Measurements from ENCODE around the gene ADCY2. TPM values are rescaled to one million over a fixed set of nuclear protein-coding genes. Genes with fewer than 3 reads are reported as not detected.

ADCY2 gene
- total and polyA plus RNA-seq, 4 donors: 25.4 to 145 (median 71.1) TPM

- 78% methylated on average over 1 of the region's 4 CpGs for WGBS (ENCODE audit: insufficient coverage)
- H3K4me1 ChIP-seq (ENCODE audit: control insufficient read depth, insufficient read depth, low read length): peaks cover 13% of the 10 kb centered on the region
- H3K9me3 ChIP-seq (ENCODE audit: control insufficient read depth, insufficient read depth, low read length): no peaks in the 10 kb centered on the region
- H3K27me3 ChIP-seq (ENCODE audit: control insufficient read depth, insufficient read depth, low read length): no peaks in the 10 kb centered on the region
- no peak for DNase-seq (ENCODE audit: low read depth in 4 of 6, low spot score in 6 of 6)
- H3K4me3 ChIP-seq (ENCODE audit: low read depth, low read length): no peak overlapping the region
- no peak overlapping the region for H3K27ac ChIP-seq (ENCODE audit: low read depth, low read length)
- no peaks in the 10 kb centered on the region for H3K36me3 ChIP-seq (ENCODE audit: control insufficient read depth, insufficient read depth, low read length)
Observed at GRCh38 chr5:7426284-7426683, 30.3 kb downstream of the ADCY2 start.

- H3K27ac ChIP-seq (ENCODE audit: low read depth, low read length): no peak overlapping the region
- 59% methylated on average over 5 of the region's 6 CpGs for WGBS (ENCODE audit: insufficient coverage)
Observed at GRCh38 chr5:7434914-7435313, 39.0 kb downstream of the ADCY2 start.

GRCh38 chr5:7435503-7435902 lies 39.6 kb downstream of the ADCY2 start:
- H3K36me3 ChIP-seq (ENCODE audit: control insufficient read depth, insufficient read depth, low read length): no peaks in the 10 kb centered on the region
- WGBS (ENCODE audit: insufficient coverage): no CpG with 5 or more reads among the region's 3 CpGs
- no peaks in the 10 kb centered on the region for H3K27me3 ChIP-seq (ENCODE audit: control insufficient read depth, insufficient read depth, low read length)
- H3K9me3 ChIP-seq (ENCODE audit: control insufficient read depth, insufficient read depth, low read length): peaks cover 2% of the 10 kb centered on the region
- H3K4me3 ChIP-seq (ENCODE audit: low read depth, low read length): no peak overlapping the region
- DNase-seq (ENCODE audit: low read depth in 4 of 6, low spot score in 6 of 6): no peak
- H3K4me1 ChIP-seq (ENCODE audit: control insufficient read depth, insufficient read depth, low read length): no peaks in the 10 kb centered on the region
- H3K27ac ChIP-seq (ENCODE audit: low read depth, low read length): no peak overlapping the region

More at GRCh38 chr5:7434914-7435313, 39.0 kb downstream of the ADCY2 start:
- no peak for DNase-seq (ENCODE audit: low read depth in 4 of 6, low spot score in 6 of 6)
- Histone ChIP-seq H3K4me1 (ENCODE audit: control insufficient read depth, insufficient read depth, low read length) (no peaks in the 10 kb centered on the region), H3K27me3 (ENCODE audit: control insufficient read depth, insufficient read depth, low read length) (no peaks in the 10 kb centered on the region), H3K9me3 (ENCODE audit: control insufficient read depth, insufficient read depth, low read length) (peaks cover 2% of the 10 kb centered on the region), H3K4me3 (ENCODE audit: low read depth, low read length) (no peak overlapping the region), H3K36me3 (ENCODE audit: control insufficient read depth, insufficient read depth, low read length) (no peaks in the 10 kb centered on the region)

GRCh38 chr5:7436521-7436920 lies 40.6 kb downstream of the ADCY2 start:
- H3K27ac ChIP-seq (ENCODE audit: low read depth, low read length): no peak overlapping the region
- no peak overlapping the region for H3K4me3 ChIP-seq (ENCODE audit: low read depth, low read length)
- H3K27me3 ChIP-seq (ENCODE audit: control insufficient read depth, insufficient read depth, low read length): no peaks in the 10 kb centered on the region
- WGBS (ENCODE audit: insufficient coverage): 88% methylated on average over 7 of the region's 8 CpGs
- DNase-seq (ENCODE audit: low read depth in 4 of 6, low spot score in 6 of 6): no peak
- no peaks in the 10 kb centered on the region for H3K36me3 ChIP-seq (ENCODE audit: control insufficient read depth, insufficient read depth, low read length)
- no peaks in the 10 kb centered on the region for H3K4me1 ChIP-seq (ENCODE audit: control insufficient read depth, insufficient read depth, low read length)
- peaks cover 2% of the 10 kb centered on the region for H3K9me3 ChIP-seq (ENCODE audit: control insufficient read depth, insufficient read depth, low read length)

GRCh38 chr5:7437836-7438235 lies 41.9 kb downstream of the ADCY2 start:
- Histone ChIP-seq H3K27me3 (ENCODE audit: control insufficient read depth, insufficient read depth, low read length) (no peaks in the 10 kb centered on the region), H3K36me3 (ENCODE audit: control insufficient read depth, insufficient read depth, low read length) (no peaks in the 10 kb centered on the region), H3K4me1 (ENCODE audit: control insufficient read depth, insufficient read depth, low read length) (no peaks in the 10 kb centered on the region), H3K27ac (ENCODE audit: low read depth, low read length) (no peak overlapping the region), H3K4me3 (ENCODE audit: low read depth, low read length) (no peak overlapping the region), H3K9me3 (ENCODE audit: control insufficient read depth, insufficient read depth, low read length) (no peaks in the 10 kb centered on the region)
- no CpG with 5 or more reads among the region's 1 CpG for WGBS (ENCODE audit: insufficient coverage)
- DNase-seq (ENCODE audit: low read depth in 4 of 6, low spot score in 6 of 6): no peak

- no peak for DNase-seq (ENCODE audit: low read depth in 4 of 6, low spot score in 6 of 6)
- Histone ChIP-seq H3K4me1 (ENCODE audit: control insufficient read depth, insufficient read depth, low read length) (peaks cover 10% of the 10 kb centered on the region), H3K9me3 (ENCODE audit: control insufficient read depth, insufficient read depth, low read length) (no peaks in the 10 kb centered on the region), H3K4me3 (ENCODE audit: low read depth, low read length) (no peak overlapping the region), H3K27me3 (ENCODE audit: control insufficient read depth, insufficient read depth, low read length) (no peaks in the 10 kb centered on the region), H3K27ac (ENCODE audit: low read depth, low read length) (no peak overlapping the region), H3K36me3 (ENCODE audit: control insufficient read depth, insufficient read depth, low read length) (peaks cover 3% of the 10 kb centered on the region)
- 25% methylated on average over 1 of the region's 2 CpGs for WGBS (ENCODE audit: insufficient coverage)
Observed at GRCh38 chr5:7445068-7445467, 49.1 kb downstream of the ADCY2 start.

- H3K4me1 ChIP-seq (ENCODE audit: control insufficient read depth, insufficient read depth, low read length): peaks cover 10% of the 10 kb centered on the region
- DNase-seq (ENCODE audit: low read depth in 4 of 6, low spot score in 6 of 6): peak in 1 of 6 donors; percentile 54
- no peak overlapping the region for H3K27ac ChIP-seq (ENCODE audit: low read depth, low read length)
- WGBS (ENCODE audit: insufficient coverage): no CpG with 5 or more reads among the region's 2 CpGs
- H3K4me3 ChIP-seq (ENCODE audit: low read depth, low read length): no peak overlapping the region
- H3K27me3 ChIP-seq (ENCODE audit: control insufficient read depth, insufficient read depth, low read length): no peaks in the 10 kb centered on the region
- no peaks in the 10 kb centered on the region for H3K9me3 ChIP-seq (ENCODE audit: control insufficient read depth, insufficient read depth, low read length)
- H3K36me3 ChIP-seq (ENCODE audit: control insufficient read depth, insufficient read depth, low read length): peaks cover 3% of the 10 kb centered on the region
Observed at GRCh38 chr5:7445831-7446230, 49.9 kb downstream of the ADCY2 start.

- no peak overlapping the region for H3K27ac ChIP-seq (ENCODE audit: low read depth, low read length)
- H3K9me3 ChIP-seq (ENCODE audit: control insufficient read depth, insufficient read depth, low read length): no peaks in the 10 kb centered on the region
- H3K27me3 ChIP-seq (ENCODE audit: control insufficient read depth, insufficient read depth, low read length): no peaks in the 10 kb centered on the region
- 86% methylated on average over 8 of the region's 8 CpGs for WGBS (ENCODE audit: insufficient coverage)
- peaks cover 10% of the 10 kb centered on the region for H3K4me1 ChIP-seq (ENCODE audit: control insufficient read depth, insufficient read depth, low read length)
- DNase-seq (ENCODE audit: low read depth in 4 of 6, low spot score in 6 of 6): no peak
- no peak overlapping the region for H3K4me3 ChIP-seq (ENCODE audit: low read depth, low read length)
- peaks cover 3% of the 10 kb centered on the region for H3K36me3 ChIP-seq (ENCODE audit: control insufficient read depth, insufficient read depth, low read length)
Observed at GRCh38 chr5:7446913-7447312, 51.0 kb downstream of the ADCY2 start.

GRCh38 chr5:7453947-7454346 lies 58.0 kb downstream of the ADCY2 start:
- Histone ChIP-seq H3K4me1 (ENCODE audit: control insufficient read depth, insufficient read depth, low read length) (no peaks in the 10 kb centered on the region), H3K9me3 (ENCODE audit: control insufficient read depth, insufficient read depth, low read length) (no peaks in the 10 kb centered on the region), H3K36me3 (ENCODE audit: control insufficient read depth, insufficient read depth, low read length) (no peaks in the 10 kb centered on the region), H3K27ac (ENCODE audit: low read depth, low read length) (no peak overlapping the region), H3K4me3 (ENCODE audit: low read depth, low read length) (no peak overlapping the region), H3K27me3 (ENCODE audit: control insufficient read depth, insufficient read depth, low read length) (no peaks in the 10 kb centered on the region)
- no peak for DNase-seq (ENCODE audit: low read depth in 4 of 6, low spot score in 6 of 6)
- WGBS (ENCODE audit: insufficient coverage): 75% methylated on average over 1 of the region's 2 CpGs

GRCh38 chr5:7456206-7456605 lies 60.3 kb downstream of the ADCY2 start:
- peak in 2 of 6 donors; percentile 54 to 81 for DNase-seq (ENCODE audit: low read depth in 4 of 6, low spot score in 6 of 6)
- no peak overlapping the region for H3K4me3 ChIP-seq (ENCODE audit: low read depth, low read length)
- WGBS (ENCODE audit: insufficient coverage): no CpG with 5 or more reads among the region's 2 CpGs
- no peak overlapping the region for H3K27ac ChIP-seq (ENCODE audit: low read depth, low read length)
- no peaks in the 10 kb centered on the region for H3K9me3 ChIP-seq (ENCODE audit: control insufficient read depth, insufficient read depth, low read length)
- no peaks in the 10 kb centered on the region for H3K27me3 ChIP-seq (ENCODE audit: control insufficient read depth, insufficient read depth, low read length)
- H3K36me3 ChIP-seq (ENCODE audit: control insufficient read depth, insufficient read depth, low read length): no peaks in the 10 kb centered on the region
- no peaks in the 10 kb centered on the region for H3K4me1 ChIP-seq (ENCODE audit: control insufficient read depth, insufficient read depth, low read length)
